Right lobe of liver (tissue), 4 donors: ENCODE measurements around the gene UBB.

ENCODE experiments used
- POLR2A ChIP-seq: fragments of 450-650 bp; IDR thresholded peaks from one replicate; pipeline ENCODE4 v1.6.1; 2017; ENCODE audit warnings: antibody characterized with exemption, mild to moderate bottlenecking
- TF ChIP-seq, protein P1 (sequence below), 4 donors: fragments of 200-600 bp in 3 of 4; fragments of 450-650 bp in 1 of 4; IDR thresholded peaks; one replicate each; pipeline versions ENCODE4 v1.5.1 to v1.8.0; 2016 to 2022; ENCODE audit warnings: antibody characterized with exemption in 4 of 4, mild to moderate bottlenecking in 2 of 4
- donor health status: DM: no; HTN: no; CAD: no.
- donor health status: DM: no; HTN: no; CAD: no.
- donor health status: DM: no; HTN: yes; CAD: no.

DNA sequence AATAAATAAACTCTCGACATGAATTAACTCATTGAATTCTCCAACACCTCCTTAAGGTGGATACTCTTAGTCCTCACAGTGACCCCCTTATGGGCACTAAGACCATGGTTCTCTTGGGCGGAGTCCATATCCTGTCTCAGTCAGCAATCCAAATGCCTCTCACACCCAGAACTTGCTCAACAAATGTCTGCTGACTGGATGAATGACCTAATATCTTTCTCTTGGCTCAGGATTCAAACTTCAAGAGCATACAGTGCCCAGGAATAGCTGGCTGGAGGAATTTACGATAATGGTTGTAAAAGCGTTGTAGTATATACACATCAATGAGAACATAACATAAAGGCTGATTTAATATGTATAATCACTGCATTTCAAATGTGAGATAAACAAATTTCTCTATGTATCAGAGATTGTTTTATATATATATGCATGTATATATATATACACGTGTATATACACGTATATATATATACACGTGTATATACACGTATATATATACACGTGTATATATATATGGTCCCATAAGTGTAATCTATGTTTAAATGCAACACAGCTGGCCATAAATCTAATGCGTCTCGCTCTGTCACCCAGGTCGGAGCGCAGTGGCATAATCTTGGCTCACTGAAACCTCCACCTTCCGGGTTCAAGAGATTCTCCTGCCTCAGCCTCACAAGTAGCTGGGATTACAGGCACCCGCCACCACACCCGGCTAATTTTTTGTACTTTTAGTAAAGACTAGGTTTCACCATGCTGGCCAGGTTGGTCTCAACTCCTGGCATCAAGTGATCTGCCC, 6.5 kb upstream of the UBB start:
- TF ChIP-seq POLR2A: no peak
- TF ChIP-seq, protein P1, sequence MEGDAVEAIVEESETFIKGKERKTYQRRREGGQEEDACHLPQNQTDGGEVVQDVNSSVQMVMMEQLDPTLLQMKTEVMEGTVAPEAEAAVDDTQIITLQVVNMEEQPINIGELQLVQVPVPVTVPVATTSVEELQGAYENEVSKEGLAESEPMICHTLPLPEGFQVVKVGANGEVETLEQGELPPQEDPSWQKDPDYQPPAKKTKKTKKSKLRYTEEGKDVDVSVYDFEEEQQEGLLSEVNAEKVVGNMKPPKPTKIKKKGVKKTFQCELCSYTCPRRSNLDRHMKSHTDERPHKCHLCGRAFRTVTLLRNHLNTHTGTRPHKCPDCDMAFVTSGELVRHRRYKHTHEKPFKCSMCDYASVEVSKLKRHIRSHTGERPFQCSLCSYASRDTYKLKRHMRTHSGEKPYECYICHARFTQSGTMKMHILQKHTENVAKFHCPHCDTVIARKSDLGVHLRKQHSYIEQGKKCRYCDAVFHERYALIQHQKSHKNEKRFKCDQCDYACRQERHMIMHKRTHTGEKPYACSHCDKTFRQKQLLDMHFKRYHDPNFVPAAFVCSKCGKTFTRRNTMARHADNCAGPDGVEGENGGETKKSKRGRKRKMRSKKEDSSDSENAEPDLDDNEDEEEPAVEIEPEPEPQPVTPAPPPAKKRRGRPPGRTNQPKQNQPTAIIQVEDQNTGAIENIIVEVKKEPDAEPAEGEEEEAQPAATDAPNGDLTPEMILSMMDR (IDR thresholded peaks at IDR 0.05): no peak
